Measurements from ENCODE around the gene MAPK7.

Gene MAPK7

GRCh38 chr17:19378416-19379360, at the start of gene MAPK7:
Gene MAPK7 (plus strand): TSS chr17:19378498. CDS start chr17:19378901, 403 bp downstream.
- DNase-seq (ENCODE audit: low read depth in 2 of 2), result no peak

GRCh38 chr17:19329136-19329535, 49.2 kb upstream of the MAPK7 start:
- DNase-seq (ENCODE audit: low read depth in 2 of 2), result no peak

- DNase-seq (ENCODE audit: low read depth in 2 of 2), result no peak
Observed at GRCh38 chr17:19329839-19330238, 48.5 kb upstream of the MAPK7 start.

GRCh38 chr17:19330271-19330670, 48.0 kb upstream of the MAPK7 start:
- no peak for DNase-seq (ENCODE audit: low read depth in 2 of 2)

GRCh38 chr17:19331134-19331533, 47.2 kb upstream of the MAPK7 start:
- peak; percentile 69 for DNase-seq (ENCODE audit: low read depth in 2 of 2)

- DNase-seq (ENCODE audit: low read depth in 2 of 2), result no peak
Observed at GRCh38 chr17:19331543-19332245, 46.6 kb upstream of the MAPK7 start.

- no peak for DNase-seq (ENCODE audit: low read depth in 2 of 2)
Observed at GRCh38 chr17:19332371-19333131, 45.7 kb upstream of the MAPK7 start.

- DNase-seq (ENCODE audit: low read depth in 2 of 2), result no peak
Observed at GRCh38 chr17:19333132-19333440, 45.2 kb upstream of the MAPK7 start.

- no peak for DNase-seq (ENCODE audit: low read depth in 2 of 2)
Observed at GRCh38 chr17:19333736-19334290, 44.5 kb upstream of the MAPK7 start.

GRCh38 chr17:19334331-19334730, 44.0 kb upstream of the MAPK7 start:
- DNase-seq (ENCODE audit: low read depth in 2 of 2), result no peak

- no peak for DNase-seq (ENCODE audit: low read depth in 2 of 2)
Observed at GRCh38 chr17:19335951-19336631, 42.2 kb upstream of the MAPK7 start.

- no peak for DNase-seq (ENCODE audit: low read depth in 2 of 2)
Observed at GRCh38 chr17:19336938-19337711, 41.2 kb upstream of the MAPK7 start.

GRCh38 chr17:19337712-19338023, 40.6 kb upstream of the MAPK7 start:
- no peak for DNase-seq (ENCODE audit: low read depth in 2 of 2)

- DNase-seq (ENCODE audit: low read depth in 2 of 2), result no peak
Observed at GRCh38 chr17:19338031-19338990, 40.0 kb upstream of the MAPK7 start.

- no peak for DNase-seq (ENCODE audit: low read depth in 2 of 2)
Observed at GRCh38 chr17:19339341-19339815, 38.9 kb upstream of the MAPK7 start.

GRCh38 chr17:19341211-19341631, 37.1 kb upstream of the MAPK7 start:
- no peak for DNase-seq (ENCODE audit: low read depth in 2 of 2)

- DNase-seq (ENCODE audit: low read depth in 2 of 2), result peak in 1 of 2 experiments; percentile 16
Observed at GRCh38 chr17:19341641-19342610, 36.4 kb upstream of the MAPK7 start.

GRCh38 chr17:19342611-19343255, 35.6 kb upstream of the MAPK7 start:
- DNase-seq (ENCODE audit: low read depth in 2 of 2), result no peak
